Measurements from ENCODE around the gene ATL2. TPM values are rescaled to one million over a fixed set of nuclear protein-coding genes. Genes with fewer than 3 reads are reported as not detected.
"Not testable (repeated sequence)": the region's sequence is repeated elsewhere in the genome, so short reads cannot be mapped to it uniquely, and the experiment has no call there.

ATL2 gene
- total RNA-seq, 4 donors from 2014 or later, result 147 to 220 (median 187) TPM

DNA sequence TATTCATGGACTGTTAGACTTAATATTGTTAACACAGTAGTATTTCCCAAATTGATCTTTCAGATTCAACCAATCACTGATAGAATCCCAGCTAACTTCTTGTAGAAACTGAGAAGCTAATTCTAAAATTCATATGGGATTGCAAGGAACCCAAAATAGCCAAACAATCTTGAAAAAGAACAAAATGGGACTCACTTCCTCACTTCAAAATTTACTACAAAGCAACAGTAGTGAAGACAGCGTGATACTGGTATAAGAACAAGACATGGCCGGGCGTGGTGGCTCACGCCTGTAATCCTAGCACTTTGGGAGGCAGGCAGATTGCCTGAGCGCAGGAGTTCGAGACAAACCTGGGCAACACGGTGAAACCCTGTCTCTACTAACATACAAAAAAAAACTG lies 46.3 kb downstream of the ATL2 start:
- no peak overlapping the region for H3K4me3 ChIP-seq (ENCODE audit: low read depth, poor library complexity, severe bottlenecking)
- no peak for TF ChIP-seq CTCF (IDR thresholded peaks at IDR 0.05)
- no peak for TF ChIP-seq POLR2A (IDR thresholded peaks at IDR 0.05)
- WGBS, 2 donors, result 97 to 98% methylated on average over 7 of the region's 7 CpGs
- intact Hi-C loops (cut with DNase I; ENCODE audit: low total_unique reads), result no loop called here
- no peak for DNase-seq (ENCODE audit: low spot score in 2 of 2)

GRCh38 chr2:38327580-38327979 lies 49.5 kb downstream of the ATL2 start:
- H3K4me3 ChIP-seq (ENCODE audit: low read depth, poor library complexity, severe bottlenecking), result no peak overlapping the region
- no peak for DNase-seq (ENCODE audit: low spot score in 2 of 2)
- 87 to 89% methylated on average over 9 of the region's 9 CpGs for WGBS, 2 donors
- intact Hi-C loops (cut with DNase I; ENCODE audit: low total_unique reads), result no loop called here
- no peak for TF ChIP-seq CTCF (IDR thresholded peaks at IDR 0.05)
- no peak for TF ChIP-seq POLR2A (IDR thresholded peaks at IDR 0.05)

DNA sequence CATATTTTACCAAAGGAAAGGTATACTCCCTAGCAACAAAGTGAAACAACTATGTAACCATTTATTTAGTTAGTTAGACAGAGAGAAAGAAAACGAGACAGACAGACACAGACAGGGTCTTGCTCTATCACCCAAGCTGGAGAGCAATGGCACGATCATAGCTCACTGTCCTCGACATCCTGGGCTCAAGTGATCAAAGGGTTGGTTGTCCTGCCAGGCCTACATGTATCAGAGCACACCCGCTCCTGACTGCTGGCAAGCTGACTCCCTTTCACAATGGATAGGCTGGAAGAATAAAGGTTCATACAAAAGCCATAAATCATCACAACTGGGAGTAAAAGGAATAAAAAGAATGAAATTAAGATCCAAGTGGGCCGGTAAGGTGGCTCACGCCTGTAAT lies 53.5 kb downstream of the ATL2 start:
- no peak overlapping the region for H3K4me3 ChIP-seq (ENCODE audit: low read depth, poor library complexity, severe bottlenecking)
- DNase-seq (ENCODE audit: low spot score in 2 of 2), result no peak
- TF ChIP-seq CTCF (IDR thresholded peaks at IDR 0.05), result no peak
- TF ChIP-seq POLR2A (IDR thresholded peaks at IDR 0.05), result no peak
- intact Hi-C loops (cut with DNase I; ENCODE audit: low total_unique reads), result no loop called here
- 58 to 70% methylated on average over 6 of the region's 6 CpGs for WGBS, 2 donors

DNA sequence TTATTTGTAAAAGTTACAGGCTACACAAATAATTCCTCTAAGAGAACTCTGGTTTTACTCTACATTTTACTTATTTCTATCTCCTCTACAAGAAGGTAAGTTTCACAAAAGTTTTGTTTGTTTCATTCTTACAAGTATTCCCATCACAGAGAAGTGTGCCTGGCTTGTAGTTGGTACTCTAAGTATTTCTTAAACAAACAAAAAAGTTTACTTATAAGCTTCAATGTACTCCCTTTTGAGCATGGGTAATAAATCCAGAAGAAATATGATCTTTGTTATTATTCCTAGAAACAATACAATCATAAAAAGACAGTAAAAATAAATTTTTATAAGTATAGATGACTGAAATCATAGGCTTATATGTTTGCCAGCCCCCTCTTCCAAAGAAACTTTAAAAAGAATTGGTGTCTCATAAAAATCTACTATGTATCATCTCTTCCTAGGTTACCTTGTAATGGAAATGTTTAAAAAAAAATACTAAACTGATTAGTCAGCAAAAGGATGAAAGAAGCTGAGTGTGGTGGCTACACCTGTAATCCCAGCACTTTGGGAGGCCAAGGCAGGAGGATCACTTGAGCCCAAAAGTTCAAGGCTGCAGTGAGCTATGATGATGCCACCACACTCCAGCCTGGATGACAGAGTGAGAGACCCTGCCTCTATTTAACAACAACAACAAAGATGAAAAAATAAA lies 54.7 kb downstream of the ATL2 start:
- intact Hi-C loops (cut with DNase I; ENCODE audit: low total_unique reads), result no loop called here

GRCh38 chr2:38319240-38319639 lies 57.8 kb downstream of the ATL2 start:
- DNase-seq (ENCODE audit: low spot score in 2 of 2); intact Hi-C loops (cut with DNase I; ENCODE audit: low total_unique reads); H3K4me3 ChIP-seq (ENCODE audit: low read depth, poor library complexity, severe bottlenecking): not testable (repeated sequence)
- WGBS, 2 donors, result 61 to 76% methylated on average over 5 of the region's 5 CpGs

More for the DNA sequence above, 54.7 kb downstream of the ATL2 start:
- DNase-seq (ENCODE audit: low spot score in 2 of 2), result no peak
- no peak overlapping the region for H3K4me3 ChIP-seq (ENCODE audit: low read depth, poor library complexity, severe bottlenecking)
- TF ChIP-seq CTCF (IDR thresholded peaks at IDR 0.05) (no peak), POLR2A (IDR thresholded peaks at IDR 0.05) (no peak)

DNA sequence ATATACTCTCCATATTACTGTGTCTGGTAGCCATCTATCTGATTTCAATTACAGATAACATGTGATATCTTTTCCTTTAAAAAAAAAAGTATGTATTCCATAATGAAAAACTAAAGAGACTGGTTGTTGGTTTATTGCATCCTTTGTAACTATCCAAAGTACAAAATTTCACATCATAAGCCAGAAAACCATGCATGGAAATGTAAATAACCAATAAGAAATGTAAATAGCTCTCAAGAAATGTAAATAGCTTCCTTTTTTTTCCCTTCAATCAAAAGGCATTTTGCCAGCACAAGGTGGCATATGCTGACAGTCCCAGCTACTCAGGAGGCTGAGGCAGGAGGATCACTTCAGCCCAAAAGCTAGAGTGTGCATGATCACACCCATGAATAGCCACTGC lies 59.3 kb downstream of the ATL2 start:
- intact Hi-C loops (cut with DNase I; ENCODE audit: low total_unique reads), result no loop called here
- H3K4me3 ChIP-seq (ENCODE audit: low read depth, poor library complexity, severe bottlenecking), result no peak overlapping the region
- TF ChIP-seq CTCF (IDR thresholded peaks at IDR 0.05), result no peak
- TF ChIP-seq POLR2A (IDR thresholded peaks at IDR 0.05), result no peak
- DNase-seq (ENCODE audit: low spot score in 2 of 2), result no peak
